SK-N-SH (cell line): Measurements from ENCODE around the gene CD164L2. TPM values are rescaled to one million over a fixed set of nuclear protein-coding genes. Genes with fewer than 3 reads are reported as not detected.

Experiments
- CTCF ChIA-PET: fragments of 300-600, 350-600 bp; formaldehyde crosslinking; extraction: SDS; loops from one replicate; lab custom pipeline; 2021; lab: Yijun Ruan, JAX
- POLR2A ChIA-PET: fragments of 350-600 bp; sonication (Branson Sonifier 250); formaldehyde crosslinking; extraction: SDS; loops from one replicate; lab custom pipeline; 2020; ENCODE audit warnings: antibody characterized with exemption, inconsistent platforms; lab: Yijun Ruan, JAX
- DNase-seq: peaks from one replicate; pipeline ENCODE4 v3.0.0; 2012
- H2AFZ ChIP-seq: fragments of 200-600 bp; sonication (generic); 2 replicates; pipeline ENCODE4 v1.8.1; 2016; ENCODE audit warnings: antibody characterized with exemption, mild to moderate bottlenecking, low read depth
- H3F3A ChIP-seq: fragments of 200-600 bp; sonication (generic); replicated peaks from 2 replicates; pipeline ENCODE3; 2016; ENCODE audit warnings: antibody characterized with exemption, mild to moderate bottlenecking; ENCODE audit not compliant: insufficient read depth
- H3K27ac ChIP-seq, 2 experiments: fragments of 200-500 bp in 1 of 2; fragments of 200-600 bp in 1 of 2; sonication (Bioruptor generic) in 1 of 2; sonication (generic), shearing (Covaris generic) in 1 of 2; 2 replicates each; pipeline versions ENCODE4 v1.5.1 to v1.6.1; 2014 to 2016; ENCODE audit warnings: low read depth in 2 of 2, inconsistent platforms in 1 of 2, low read length in 1 of 2, mild to moderate bottlenecking in 1 of 2, mixed read lengths in 1 of 2
- H3K27me3 ChIP-seq: fragments of 200-600 bp; sonication (generic), shearing (Covaris generic); 2 replicates; pipeline ENCODE4 v1.6.1; 2016; ENCODE audit warnings: mixed run types; ENCODE audit not compliant: insufficient read depth
- H3K36me3 ChIP-seq, 2 experiments: fragments of 200-500 bp in 1 of 2; fragments of 200-600 bp in 1 of 2; sonication (Bioruptor generic) in 1 of 2; sonication (generic) in 1 of 2; replicated peaks in 1 of 2; 2 replicates each; pipeline versions ENCODE3 to v1.5.1; 2014 to 2016; ENCODE audit warnings: low read length in 1 of 2, mild to moderate bottlenecking in 1 of 2; ENCODE audit not compliant: insufficient read depth in 2 of 2, control insufficient read depth in 1 of 2
- H3K4me1 ChIP-seq, 2 experiments: fragments of 200-500 bp in 1 of 2; fragments of 200-600 bp in 1 of 2; sonication (Bioruptor generic) in 1 of 2; sonication (generic), shearing (Covaris generic) in 1 of 2; 2 replicates each; pipeline versions ENCODE4 v1.5.1 to v1.6.1; 2014 to 2016; ENCODE audit warnings: low read depth in 1 of 2, low read length in 1 of 2, mixed run types in 1 of 2; ENCODE audit not compliant: insufficient read depth in 2 of 2, control insufficient read depth in 1 of 2
- H3K4me2 ChIP-seq: fragments of 200-600 bp; sonication (generic), shearing (Covaris generic); 2 replicates; pipeline ENCODE4 v1.6.1; 2017; ENCODE audit warnings: mixed run types
- H3K4me3 ChIP-seq, 2 experiments: fragments of 200-500 bp in 1 of 2; fragments of 200-600 bp in 1 of 2; sonication (Bioruptor generic) in 1 of 2; sonication (generic), shearing (Covaris generic) in 1 of 2; 2 replicates each; pipeline versions ENCODE4 v1.5.1 to v1.8.1; 2014 to 2016; ENCODE audit warnings: low read depth in 2 of 2, inconsistent platforms in 1 of 2, low read length in 1 of 2, mild to moderate bottlenecking in 1 of 2, mixed read lengths in 1 of 2, moderate library complexity in 1 of 2
- H3K79me2 ChIP-seq: fragments of 200-600 bp; sonication (generic); 2 replicates; pipeline ENCODE4 v1.8.1; 2017; ENCODE audit warnings: mild to moderate bottlenecking; ENCODE audit not compliant: insufficient read depth
- H3K9ac ChIP-seq: fragments of 200-600 bp; sonication (generic); 2 replicates; pipeline ENCODE4 v1.6.1; 2017; ENCODE audit warnings: mixed run types
- H3K9me2 ChIP-seq: fragments of 200-600 bp; sonication (generic); 2 replicates; pipeline ENCODE4 v1.6.1; 2017; ENCODE audit warnings: mixed run types
- H3K9me3 ChIP-seq: fragments of 200-600 bp; sonication (generic); 2 replicates; pipeline ENCODE4 v1.6.1; 2017; ENCODE audit warnings: mixed run types, mild to moderate bottlenecking, moderate library complexity
- H4K20me1 ChIP-seq: fragments of 200-600 bp; sonication (generic); 2 replicates; pipeline ENCODE4 v1.6.1; 2017; ENCODE audit warnings: mild to moderate bottlenecking, mixed run types; ENCODE audit not compliant: insufficient read depth
- CHD2 ChIP-seq: fragments of 150-350 bp; IDR thresholded peaks from 2 replicates; pipeline ENCODE4 v1.6.1; 2018; ENCODE audit warnings: low read length; ENCODE audit not compliant: partially characterized antibody
- ELF1 ChIP-seq: IDR thresholded peaks from 2 replicates; pipeline ENCODE4 v1.4.0; 2012
- EZH2phosphoT487 ChIP-seq: fragments of 200-600 bp; sonication (generic); IDR thresholded peaks from 2 replicates; pipeline ENCODE4 v1.6.1; 2017; ENCODE audit warnings: low read depth, mixed run types, mild to moderate bottlenecking, antibody characterized with exemption, moderate library complexity, borderline replicate concordance
- GABPA ChIP-seq: IDR thresholded peaks from 2 replicates; pipeline ENCODE4 v1.4.0; 2012; ENCODE audit warnings: low read depth, mild to moderate bottlenecking
- GATA2 ChIP-seq: sonication (generic); formaldehyde crosslinking; IDR thresholded peaks from 2 replicates; pipeline ENCODE4 v1.5.0; 2020; ENCODE audit warnings: mild to moderate bottlenecking, missing genetic modification reagents
- MXI1 ChIP-seq: IDR thresholded peaks from 2 replicates; pipeline ENCODE4 v1.6.1; 2012; ENCODE audit warnings: mild to moderate bottlenecking, low read depth, low read length, improper control_type of control experiment
- POLR2AphosphoS5 ChIP-seq: IDR thresholded peaks from 2 replicates; pipeline ENCODE4 v1.6.1; 2012; ENCODE audit warnings: low read depth, low read length
- RAD21 ChIP-seq: IDR thresholded peaks from 2 replicates; pipeline ENCODE4 v1.6.1; 2012; ENCODE audit warnings: mild to moderate bottlenecking, low read length
- RCOR1 ChIP-seq: fragments of 150-350 bp; IDR thresholded peaks from 2 replicates; pipeline ENCODE4 v1.6.1; 2017; ENCODE audit warnings: antibody characterized with exemption, low read length
- RFX5 ChIP-seq: IDR thresholded peaks from 2 replicates; pipeline ENCODE4 v1.6.1; 2012; ENCODE audit warnings: mild to moderate bottlenecking, improper control_type of control experiment, low read length
- RXRA ChIP-seq: IDR thresholded peaks from 2 replicates; pipeline ENCODE4 v1.4.0; 2012; ENCODE audit warnings: low read depth, mild to moderate bottlenecking, borderline replicate concordance
- USF1 ChIP-seq: IDR thresholded peaks from 2 replicates; pipeline ENCODE4 v1.4.0; 2012; ENCODE audit warnings: low read depth, borderline replicate concordance
- YY1 ChIP-seq: IDR thresholded peaks from 2 replicates; pipeline ENCODE4 v1.4.0; 2012; ENCODE audit warnings: low read depth, mild to moderate bottlenecking
- WGBS: methylation state at CpG from one replicate; pipeline ENCODE4 v1.1.6; 2017; ENCODE audit warnings: low lambda C conversion rate; 5-methylcytosine and 5-hydroxymethylcytosine counted together
- polyA plus RNA-seq, 3 experiments: library from polyadenylated mRNA; depleted of rRNA; stranded (reverse); fragments of >200 nt; gene quantifications; 2 replicates each; pipeline ENCODE4 v1.2.3, GENCODE V29; 2012

CD164L2 gene
- polyA plus RNA-seq, 1 of the 3 experiments (the other 2 are of a cell fraction) = 0.05 TPM

DNA sequence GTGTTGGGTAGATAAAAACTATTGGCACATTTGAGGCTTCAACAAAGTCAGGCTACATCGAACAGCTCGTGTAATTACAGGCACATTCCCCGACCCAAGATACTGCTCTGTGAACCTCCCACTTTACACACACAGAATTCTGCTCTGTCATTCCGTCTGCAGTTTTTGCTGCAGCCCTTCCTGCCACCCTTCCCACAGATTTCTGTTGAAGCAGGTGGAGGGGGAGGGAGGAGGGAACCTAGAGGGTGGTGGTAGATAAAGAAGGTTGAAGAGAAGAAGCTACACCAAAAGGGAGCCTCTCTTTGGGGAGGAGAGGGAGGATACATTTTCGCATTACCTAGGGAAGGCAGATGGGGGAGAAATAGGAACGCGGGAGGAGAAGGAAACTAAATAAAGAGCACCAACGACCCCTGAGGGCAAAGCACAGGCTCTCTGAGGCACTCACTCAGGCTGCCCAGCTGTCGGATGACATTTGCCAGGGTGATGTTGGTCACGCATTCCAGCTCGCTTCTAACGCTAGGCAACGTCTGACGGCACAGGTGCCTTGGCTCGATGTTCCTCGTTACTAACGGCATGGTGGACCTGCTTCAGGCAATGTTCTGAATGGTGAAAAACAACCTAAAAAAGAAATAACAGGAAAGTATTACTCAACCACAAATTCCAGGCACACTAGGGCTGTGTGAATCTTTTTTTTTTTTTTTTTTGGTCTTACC, 45.3 kb upstream of the CD164L2 start:
- TF ChIP-seq RAD21 = peak; percentile 55
- TF ChIP-seq RFX5 = 0 out of 2 replicates have a peak, but pooled peaks have one; percentile 14
- TF ChIP-seq EZH2phosphoT487 = no peak
- TF ChIP-seq MXI1 = peak; percentile 40; the same call in 1 of the 2 replicates
- TF ChIP-seq RCOR1 = no peak
- TF ChIP-seq, all 33 proteins: peak for 3
- H4K20me1 ChIP-seq = peaks cover 28% of the 10 kb centered on the region
- no peaks in the 10 kb centered on the region for H3K9me3 ChIP-seq
- peaks cover 76% of the 10 kb centered on the region for H3K79me2 ChIP-seq
- 78% methylated on average over 17 of the region's 17 CpGs for WGBS
- H3K27ac ChIP-seq = peak overlapping the region in 1 of 2 experiments; percentile 55; a peak in 2 of 4 replicates
- H3K4me1 ChIP-seq = peaks cover 0 to 15% of the 10 kb centered on the region in 2 experiments; a peak in 3 of 4 replicates
- no peaks in the 10 kb centered on the region for H3K27me3 ChIP-seq
- H3K4me2 ChIP-seq = no peak overlapping the region
- peak; percentile 60 for DNase-seq
- no peaks in the 10 kb centered on the region for H3K9me2 ChIP-seq
- H2AFZ ChIP-seq = no peak overlapping the region
- POLR2A ChIA-PET = interaction anchor here (0.7 kb wide), 1 partner anchor 19 kb away, joined by 5 read pairs; no protein-coding TSS in a partner anchor
- H3K9ac ChIP-seq = no peak overlapping the region
- no peak overlapping the region for H3K4me3 ChIP-seq
- peaks cover 3% of the 10 kb centered on the region for H3F3A ChIP-seq
- CTCF ChIA-PET = interaction anchor here (0.7 to 3.3 kb wide), 18 partner anchors 12 to 298 kb away, joined by 3 to 19 read pairs (median 3); partner anchors contain the start of gene FAM76A
- peaks cover 11 to 21% of the 10 kb centered on the region in 2 experiments for H3K36me3 ChIP-seq

DNA sequence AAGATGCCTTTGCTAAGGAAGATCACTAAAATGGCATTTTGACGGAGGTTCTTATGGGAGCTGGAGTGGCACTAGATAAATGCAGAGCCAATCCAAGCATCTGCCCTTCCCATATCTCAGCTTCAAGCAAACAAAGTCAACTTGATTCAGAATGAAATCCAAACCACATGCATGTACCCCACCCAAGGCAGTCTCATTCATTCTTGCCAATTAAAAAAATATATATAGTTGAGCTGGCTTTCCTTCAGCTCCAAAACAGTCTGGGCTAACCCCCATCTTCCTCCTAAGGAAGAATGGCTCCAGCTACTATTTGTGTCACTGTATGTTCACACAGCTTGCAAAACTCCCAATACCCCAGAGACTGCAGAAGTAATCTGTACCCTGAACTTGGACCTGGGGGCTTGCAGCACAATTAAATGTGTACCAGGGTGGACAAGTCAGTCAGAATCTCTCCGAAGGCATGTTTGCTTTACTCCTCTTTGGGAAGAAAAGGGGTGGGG, 44.7 kb upstream of the CD164L2 start:
- H3K9me3 ChIP-seq = no peaks in the 10 kb centered on the region
- peaks cover 11 to 21% of the 10 kb centered on the region in 2 experiments for H3K36me3 ChIP-seq
- POLR2A ChIA-PET = no interaction called here
- no peak for DNase-seq
- 90% methylated on average over 2 of the region's 2 CpGs for WGBS
- no peak for TF ChIP-seq YY1
- TF ChIP-seq GATA2 (CRISPR knock-in tag) = no peak
- TF ChIP-seq CHD2 = no peak
- no peak for TF ChIP-seq GABPA
- TF ChIP-seq RXRA = no peak
- no peak for TF ChIP-seq ELF1
- no peak for TF ChIP-seq USF1
- TF ChIP-seq POLR2AphosphoS5 = no peak
- TF ChIP-seq, all 33 proteins: peak for 0
- Histone ChIP-seq H3K9me2 (no peaks in the 10 kb centered on the region), H3K79me2 (peaks cover 74% of the 10 kb centered on the region), H3K4me3 (no peak overlapping the region), H3K4me2 (no peak overlapping the region), H3K27me3 (no peaks in the 10 kb centered on the region), H3K4me1 (peaks cover 0 to 15% of the 10 kb centered on the region in 2 experiments; a peak in 3 of 4 replicates), H3F3A (peaks cover 3% of the 10 kb centered on the region), H2AFZ (no peak overlapping the region), H3K9ac (no peak overlapping the region), H4K20me1 (peaks cover 26% of the 10 kb centered on the region), H3K27ac (peak overlapping the region in 1 of 2 experiments; percentile 55; a peak in 1 of 4 replicates)
- CTCF ChIA-PET = interaction anchor here (1.1 to 3.3 kb wide), 12 partner anchors 11 to 181 kb away, joined by 3 to 19 read pairs (median 3); no protein-coding TSS in a partner anchor
